RWPE2 (cell line): ENCODE results near the gene SLIT3.
A peak's percentile ranks its signal among the peaks of the same experiment; 100 is the strongest.
"Not testable (repeated sequence)": the region's sequence is repeated elsewhere in the genome, so short reads cannot be mapped to it uniquely, and the experiment has no call there.

Experiments
- ATAC-seq: fragments of 200-7000 bp; cut with Tn5 transposase; 3 replicates; pipeline ENCODE4 v1.9.1; 2021; ENCODE audit warnings: low read depth
- DNase-seq: peaks from one replicate; pipeline ENCODE4 v3.0.0-alpha.2; 2020; ENCODE audit warnings: low spot score
- H3K27ac ChIP-seq: fragments of 450-650 bp; 2 replicates; pipeline ENCODE4 v1.5.1; 2017; ENCODE audit warnings: mild to moderate bottlenecking; ENCODE audit not compliant: poor library complexity, severe bottlenecking
- H3K27me3 ChIP-seq: fragments of 250-450 bp; sonication (Bioruptor Pico); 2 replicates; pipeline ENCODE4 v1.5.1; 2021; ENCODE audit warnings: mild to moderate bottlenecking, moderate library complexity; ENCODE audit not compliant: insufficient read depth, poor library complexity, severe bottlenecking
- H3K36me3 ChIP-seq: fragments of 250-450 bp; sonication (Bioruptor Pico); 2 replicates; pipeline ENCODE4 v1.5.1; 2020; ENCODE audit warnings: low read depth, mild to moderate bottlenecking, moderate library complexity
- H3K4me1 ChIP-seq: fragments of 250-450 bp; sonication (Bioruptor Pico); 2 replicates; pipeline ENCODE4 v1.5.1; 2021; ENCODE audit warnings: mild to moderate bottlenecking, moderate library complexity; ENCODE audit not compliant: insufficient read depth, poor library complexity, severe bottlenecking
- H3K4me3 ChIP-seq: fragments of 250-450 bp; sonication (Bioruptor Pico); 2 replicates; pipeline ENCODE4 v1.5.1; 2021; ENCODE audit warnings: mild to moderate bottlenecking, moderate library complexity; ENCODE audit not compliant: severe bottlenecking
- H3K9me3 ChIP-seq: fragments of 250-450 bp; sonication (Bioruptor Pico); 2 replicates; pipeline ENCODE4 v1.5.1; 2021; ENCODE audit warnings: mild to moderate bottlenecking, moderate library complexity; ENCODE audit not compliant: severe bottlenecking
- CTCF ChIP-seq: fragments of 450-650 bp; IDR thresholded peaks from one replicate; pipeline ENCODE4 v1.5.1; 2017; ENCODE audit warnings: mild to moderate bottlenecking, moderate library complexity; ENCODE audit not compliant: poor library complexity, severe bottlenecking

The SLIT3 gene

GRCh38 chr5:168648016-168648415 lies 652.9 kb downstream of the SLIT3 start:
- ATAC-seq (no peak), DNase-seq (no peak)
- Histone ChIP-seq H3K9me3 (peaks cover 5% of the 10 kb centered on the region), H3K27me3 (no peaks in the 10 kb centered on the region), H3K36me3 (no peaks in the 10 kb centered on the region), H3K4me1 (peaks cover 50% of the 10 kb centered on the region), H3K27ac (peak overlapping the region; percentile 89), H3K4me3 (no peak overlapping the region)
- no peak for TF ChIP-seq CTCF

GRCh38 chr5:168647083-168647482 lies 653.9 kb downstream of the SLIT3 start:
- ATAC-seq (peak; percentile 80), DNase-seq (peak; percentile 79)
- Histone ChIP-seq H3K4me1 (peaks cover 46% of the 10 kb centered on the region), H3K36me3 (no peaks in the 10 kb centered on the region), H3K9me3 (peaks cover 5% of the 10 kb centered on the region), H3K27me3 (no peaks in the 10 kb centered on the region), H3K27ac (peak overlapping the region; percentile 89), H3K4me3 (no peak overlapping the region)
- TF ChIP-seq CTCF = no peak

- peaks cover 5% of the 10 kb centered on the region for H3K9me3 ChIP-seq
- TF ChIP-seq CTCF = no peak
- peak; percentile 74 for ATAC-seq
- no peak overlapping the region for H3K4me3 ChIP-seq
- H3K27ac ChIP-seq = peak overlapping the region; percentile 89
- no peaks in the 10 kb centered on the region for H3K36me3 ChIP-seq
- no peaks in the 10 kb centered on the region for H3K27me3 ChIP-seq
- no peak for DNase-seq
- H3K4me1 ChIP-seq = peaks cover 39% of the 10 kb centered on the region
These were observed 654.6 kb downstream of the SLIT3 start for GRCh38 chr5:168646335-168646734.

GRCh38 chr5:168645195-168645594 lies 655.7 kb downstream of the SLIT3 start:
- no peaks in the 10 kb centered on the region for H3K27me3 ChIP-seq
- DNase-seq = no peak
- peak overlapping the region; percentile 89 for H3K27ac ChIP-seq
- H3K9me3 ChIP-seq = peaks cover 5% of the 10 kb centered on the region
- H3K4me3 ChIP-seq = no peak overlapping the region
- H3K36me3 ChIP-seq = no peaks in the 10 kb centered on the region
- TF ChIP-seq CTCF = no peak
- H3K4me1 ChIP-seq = peaks cover 37% of the 10 kb centered on the region
- no peak for ATAC-seq

- Histone ChIP-seq H3K4me1 (peaks cover 13% of the 10 kb centered on the region), H3K27me3 (no peaks in the 10 kb centered on the region), H3K9me3 (no peaks in the 10 kb centered on the region), H3K36me3 (no peaks in the 10 kb centered on the region), H3K27ac (no peak overlapping the region), H3K4me3 (no peak overlapping the region)
- no peak for DNase-seq
- ATAC-seq = no peak
- TF ChIP-seq CTCF = no peak
These were observed 658.9 kb downstream of the SLIT3 start for GRCh38 chr5:168642019-168642418.

GRCh38 chr5:168638846-168639245 lies 662.1 kb downstream of the SLIT3 start:
- H3K36me3 ChIP-seq, ATAC-seq, H3K4me3 ChIP-seq, H3K9me3 ChIP-seq, H3K4me1 ChIP-seq, DNase-seq, H3K27me3 ChIP-seq, H3K27ac ChIP-seq: not testable (repeated sequence)
